Endothelial cell of umbilical vein (primary cell): ENCODE data around the gene SPSB1. TPM values are rescaled to one million over a fixed set of nuclear protein-coding genes. Genes with fewer than 3 reads are reported as not detected.

Source experiments
- BruUV-seq: library from RNA; stranded (reverse); fragments of 400-500 nt; replicated peaks from 2 replicates; lab custom pipeline; 2021; lab: Mats Ljungman, UMichigan
- CTCF ChIA-PET: fragments of 300-600, 350-600 bp; sonication (Branson Sonifier 250); formaldehyde crosslinking; loops from one replicate; lab custom pipeline; 2021; ENCODE audit warnings: antibody characterized with exemption, inconsistent platforms; lab: Charles Lee
- POLR2A ChIA-PET: fragments of 300-600, 350-600 bp; sonication (Branson Sonifier 250); formaldehyde crosslinking; loops from one replicate; lab custom pipeline; 2021; ENCODE audit warnings: antibody characterized with exemption, inconsistent platforms; lab: Charles Lee
- DNase-seq: peaks from one replicate; pipeline ENCODE4 v3.0.0-alpha.2; 2011; ENCODE audit warnings: low read depth, low spot score
- FAIRE-seq: peaks from 2 replicates; lab custom pipeline; 2011; peaks lifted over from hg19 to GRCh38; lab: Jason Lieb, UNC
- H2AFZ ChIP-seq: 2 replicates; pipeline ENCODE4 v1.6.0; 2012; ENCODE audit warnings: low read depth, low read length, control low read depth, inconsistent platforms
- H3K27ac ChIP-seq: 2 replicates; pipeline ENCODE4 v1.5.1; 2011; ENCODE audit warnings: low read depth, mild to moderate bottlenecking, control low read depth, low read length, moderate library complexity; ENCODE audit not compliant: insufficient read depth
- H3K27me3 ChIP-seq, 2 experiments: 2 replicates each; pipeline versions ENCODE4 v1.6.0 to v1.6.1; 2011; ENCODE audit warnings: low read length in 2 of 2, mixed read lengths in 1 of 2; ENCODE audit not compliant: control insufficient read depth in 2 of 2, insufficient read depth in 2 of 2
- H3K36me3 ChIP-seq, 2 experiments: 2 replicates in 1 of 2; 3 replicates in 1 of 2; pipeline ENCODE4 v1.5.1; 2011; ENCODE audit warnings: low read length in 2 of 2, mild to moderate bottlenecking in 1 of 2, moderate library complexity in 1 of 2; ENCODE audit not compliant: control insufficient read depth in 2 of 2, insufficient read depth in 2 of 2; ENCODE audit errors: extremely low read depth in 1 of 2
- H3K4me1 ChIP-seq: 3 replicates; pipeline ENCODE4 v1.5.1; 2011; ENCODE audit warnings: mild to moderate bottlenecking, low read length; ENCODE audit not compliant: control insufficient read depth, insufficient read depth; ENCODE audit errors: extremely low read depth
- H3K4me2 ChIP-seq: 2 replicates; pipeline ENCODE4 v1.6.1; 2011; ENCODE audit warnings: low read length, control low read depth, mixed read lengths; ENCODE audit not compliant: insufficient read depth
- H3K4me3 ChIP-seq, 3 experiments: fragments of 200-600 bp in 1 of 3; sonication (generic), shearing (Covaris generic) in 1 of 3; replicated peaks in 1 of 3; 2 replicates each; pipeline ENCODE4 v1.5.1; 2011 to 2016; ENCODE audit warnings: control low read depth in 3 of 3, low read length in 3 of 3, mild to moderate bottlenecking in 2 of 3, inconsistent platforms in 1 of 3, low read depth in 1 of 3, moderate library complexity in 1 of 3; ENCODE audit not compliant: insufficient read depth in 1 of 3
- H3K79me2 ChIP-seq: 2 replicates; pipeline ENCODE4 v1.6.0; 2012; ENCODE audit warnings: low read length, inconsistent platforms; ENCODE audit not compliant: control insufficient read depth, insufficient read depth
- H3K9ac ChIP-seq: replicated peaks from 2 replicates; pipeline ENCODE3; 2011; ENCODE audit warnings: low read length, control low read depth; ENCODE audit not compliant: insufficient read depth; ENCODE audit errors: extremely low read depth
- H3K9me1 ChIP-seq: replicated peaks from 3 replicates; pipeline ENCODE4 v1.6.0; 2011; ENCODE audit warnings: mild to moderate bottlenecking, low read length; ENCODE audit not compliant: control insufficient read depth, insufficient read depth; ENCODE audit errors: extremely low read depth
- H3K9me3 ChIP-seq: replicated peaks from 2 replicates; pipeline ENCODE4 v1.5.1; 2012; ENCODE audit warnings: low read length, inconsistent platforms; ENCODE audit not compliant: control insufficient read depth, insufficient read depth
- H4K20me1 ChIP-seq: replicated peaks from 2 replicates; pipeline ENCODE3; 2011; ENCODE audit warnings: mild to moderate bottlenecking, low read length; ENCODE audit not compliant: control insufficient read depth, insufficient read depth; ENCODE audit errors: extremely low read depth
- EZH2 ChIP-seq: IDR thresholded peaks from 2 replicates; pipeline ENCODE4 v1.6.1; 2012; ENCODE audit warnings: borderline replicate concordance, low read depth, mild to moderate bottlenecking, moderate library complexity, low read length, inconsistent platforms; ENCODE audit not compliant: severe bottlenecking
- FOS ChIP-seq: IDR thresholded peaks from 2 replicates; pipeline ENCODE4 v1.6.1; 2011; ENCODE audit warnings: mild to moderate bottlenecking, low read length, moderate library complexity, borderline replicate concordance; ENCODE audit not compliant: insufficient read depth
- GATA2 ChIP-seq: IDR thresholded peaks from 2 replicates; pipeline ENCODE4 v1.7.0; 2011; ENCODE audit warnings: low read depth, mild to moderate bottlenecking, moderate library complexity, mixed read lengths, low read length; ENCODE audit not compliant: insufficient read length, insufficient read depth
- JUN ChIP-seq: IDR thresholded peaks from 2 replicates; pipeline ENCODE4 v1.6.1; 2011; ENCODE audit warnings: borderline replicate concordance, low read depth; ENCODE audit not compliant: insufficient read length, insufficient read depth
- MYC ChIP-seq: IDR thresholded peaks from one replicate; pipeline ENCODE4 v1.6.1; 2011; ENCODE audit warnings: mild to moderate bottlenecking, low read depth, low read length
- POLR2A ChIP-seq: IDR thresholded peaks from 2 replicates; pipeline ENCODE4 v1.6.1; 2012; ENCODE audit warnings: low read depth, mild to moderate bottlenecking, control low read depth, low read length
- POLR2AphosphoS5 ChIP-seq: IDR thresholded peaks from 2 replicates; pipeline ENCODE4 v1.6.1; 2012; ENCODE audit warnings: low read depth, mild to moderate bottlenecking, control low read depth, low read length, moderate library complexity; ENCODE audit not compliant: insufficient read depth
- dilution Hi-C: fragments of 300-500 bp; cut with MboI; formaldehyde crosslinking; loops from one replicate; pipeline ENCODE4 v1.15.0; 2019; ENCODE audit warnings: low sequenced_read_pairs; ENCODE audit not compliant: extremely low pct_ligation_motif_present
- intact Hi-C: fragments of 100-400 bp; cut with micrococcal nuclease; formaldehyde crosslinking; loops from one replicate; pipeline ENCODE4 v1.10.0; 2022
- polyA plus RNA-seq, 4 experiments: library from polyadenylated mRNA; depleted of rRNA in 3 of 4; stranded (reverse) in 3 of 4; unstranded in 1 of 4; fragments of >200 nt; gene quantifications; 2 replicates each; pipeline versions ENCODE4 v1.2.1 to v1.2.3, GENCODE V29; 2011 to 2012; ENCODE audit warnings: missing spikeins in 1 of 4
- total RNA-seq: library from RNA; stranded (reverse); gene quantifications from 2 replicates; pipeline ENCODE4 v1.2.3, GENCODE V29; 2021
- TF ChIP-seq, protein P1 (sequence below), 2 donors: IDR thresholded peaks; 1 replicate in 1 of 2; 2 replicates in 1 of 2; pipeline ENCODE4 v1.5.1; 2011; ENCODE audit warnings: low read length in 2 of 2, mild to moderate bottlenecking in 2 of 2, moderate library complexity in 2 of 2, control low read depth in 1 of 2, inconsistent platforms in 1 of 2, low read depth in 1 of 2; ENCODE audit not compliant: insufficient read depth in 1 of 2; ENCODE audit errors: extremely low read depth in 1 of 2
- TF ChIP-seq, protein P2 (sequence below): IDR thresholded peaks from 2 replicates; pipeline ENCODE4 v1.6.1; 2011; ENCODE audit not compliant: insufficient read depth, insufficient read length

Gene SPSB1
- total and polyA plus RNA-seq, 2 donors (not counting 3 experiments of a cell fraction or from before 2014, with no cell fraction given): 41.9 to 61.2 TPM

DNA sequence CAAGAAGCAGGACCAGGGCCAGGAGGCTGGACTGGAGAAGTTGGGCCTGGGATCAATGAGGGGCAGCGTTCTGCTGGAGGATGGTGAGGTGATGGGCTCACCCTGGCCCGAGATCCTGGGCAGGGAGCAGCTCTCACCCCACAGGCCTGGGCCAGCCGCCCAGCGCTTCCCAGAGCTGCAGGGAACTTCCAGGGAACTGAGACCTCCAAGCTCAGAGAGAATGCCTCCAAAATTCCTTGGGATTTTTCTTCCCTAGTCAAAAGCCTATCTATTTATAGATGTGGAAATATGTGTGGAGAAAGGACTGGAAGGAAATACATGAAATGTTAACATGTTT lies 121.2 kb downstream of the SPSB1 start:
- H3K27me3 ChIP-seq: no peaks in the 10 kb centered on the region
- no TSS peak for BruUV-seq
- no peaks in the 10 kb centered on the region for H3K36me3 ChIP-seq
- dilution Hi-C loops: no loop called here
- H3K9ac ChIP-seq: peak overlapping the region; percentile 27
- no peaks in the 10 kb centered on the region for H4K20me1 ChIP-seq
- H3K9me3 ChIP-seq: no peaks in the 10 kb centered on the region
- H2AFZ ChIP-seq: peak overlapping the region; percentile 80
- H3K4me3 ChIP-seq: no peak overlapping the region
- no peak for TF ChIP-seq POLR2A
- TF ChIP-seq GATA2: no peak
- TF ChIP-seq, protein P1, sequence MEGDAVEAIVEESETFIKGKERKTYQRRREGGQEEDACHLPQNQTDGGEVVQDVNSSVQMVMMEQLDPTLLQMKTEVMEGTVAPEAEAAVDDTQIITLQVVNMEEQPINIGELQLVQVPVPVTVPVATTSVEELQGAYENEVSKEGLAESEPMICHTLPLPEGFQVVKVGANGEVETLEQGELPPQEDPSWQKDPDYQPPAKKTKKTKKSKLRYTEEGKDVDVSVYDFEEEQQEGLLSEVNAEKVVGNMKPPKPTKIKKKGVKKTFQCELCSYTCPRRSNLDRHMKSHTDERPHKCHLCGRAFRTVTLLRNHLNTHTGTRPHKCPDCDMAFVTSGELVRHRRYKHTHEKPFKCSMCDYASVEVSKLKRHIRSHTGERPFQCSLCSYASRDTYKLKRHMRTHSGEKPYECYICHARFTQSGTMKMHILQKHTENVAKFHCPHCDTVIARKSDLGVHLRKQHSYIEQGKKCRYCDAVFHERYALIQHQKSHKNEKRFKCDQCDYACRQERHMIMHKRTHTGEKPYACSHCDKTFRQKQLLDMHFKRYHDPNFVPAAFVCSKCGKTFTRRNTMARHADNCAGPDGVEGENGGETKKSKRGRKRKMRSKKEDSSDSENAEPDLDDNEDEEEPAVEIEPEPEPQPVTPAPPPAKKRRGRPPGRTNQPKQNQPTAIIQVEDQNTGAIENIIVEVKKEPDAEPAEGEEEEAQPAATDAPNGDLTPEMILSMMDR (IDR thresholded peaks at IDR 0.05; ENCODE audit: extremely low read depth in 1 of 2, insufficient read depth in 1 of 2, low read depth in 1 of 2, low read length in 2 of 2): no peak
- TF ChIP-seq EZH2: no peak
- TF ChIP-seq MYC: no peak
- TF ChIP-seq, protein P2, sequence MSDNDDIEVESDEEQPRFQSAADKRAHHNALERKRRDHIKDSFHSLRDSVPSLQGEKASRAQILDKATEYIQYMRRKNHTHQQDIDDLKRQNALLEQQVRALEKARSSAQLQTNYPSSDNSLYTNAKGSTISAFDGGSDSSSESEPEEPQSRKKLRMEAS: no peak
- no peak for TF ChIP-seq JUN
- no peak for TF ChIP-seq POLR2AphosphoS5
- TF ChIP-seq FOS: no peak
- intact Hi-C loops: loop anchor here (1.0 kb wide), 3 partner anchors 12 to 27 kb away; no protein-coding TSS in a partner anchor
- ChIA-PET CTCF (interaction anchor here (0.7 to 1.7 kb wide), 10 partner anchors 8 to 73 kb away, joined by 3 to 14 read pairs (median 4); no protein-coding TSS in a partner anchor), POLR2A (no interaction called here)
- H3K9me1 ChIP-seq: no peaks in the 10 kb centered on the region
- H3K27ac ChIP-seq: peak overlapping the region; percentile 80
- DNase-seq: peak; percentile 76
- peak overlapping the region; percentile 20 for H3K4me2 ChIP-seq
- H3K79me2 ChIP-seq: no peaks in the 10 kb centered on the region
- peaks cover 20% of the 10 kb centered on the region for H3K4me1 ChIP-seq
- FAIRE-seq: peak; percentile 75
